PC-3 (cell line): ENCODE results near the gene SLC6A17. TPM values are rescaled to one million over a fixed set of nuclear protein-coding genes. Genes with fewer than 3 reads are reported as not detected.

Source experiments
- ATAC-seq: fragments of 200-7000 bp; cut with Tn5 transposase; 2 replicates; pipeline ENCODE4 v1.9.1; 2020; ENCODE audit warnings: mild to moderate bottlenecking, moderate library complexity
- BruUV-seq: library from RNA; stranded (reverse); fragments of 400-500 nt; replicated peaks from 2 replicates; lab custom pipeline; 2021; lab: Mats Ljungman, UMichigan
- CTCF ChIA-PET: fragments of 300-600 bp; sonication (Branson Sonifier 250); formaldehyde crosslinking; loops from one replicate; lab custom pipeline; 2022; ENCODE audit warnings: antibody characterized with exemption; lab: Charles Lee
- POLR2A ChIA-PET: fragments of 300-600 bp; sonication (Branson Sonifier 250); formaldehyde crosslinking; loops from one replicate; lab custom pipeline; 2022; ENCODE audit warnings: antibody characterized with exemption; ENCODE audit not compliant: unreplicated experiment; lab: Charles Lee
- DNase-seq: peaks from one replicate; pipeline ENCODE4 v3.0.0-alpha.2; 2015
- H2AFZ ChIP-seq: fragments of 300-600 bp; sonication (generic); 2 replicates; pipeline ENCODE4 v1.6.0; 2016; ENCODE audit warnings: antibody characterized with exemption, low read length
- H3F3A ChIP-seq: fragments of 300-600 bp; sonication (generic); one replicate; pipeline ENCODE4 v1.6.0; 2017; ENCODE audit warnings: antibody characterized with exemption, low read length, control low read depth, mild to moderate bottlenecking; ENCODE audit not compliant: unreplicated experiment
- H3K27ac ChIP-seq: fragments of 300-600 bp; sonication (generic); 2 replicates; pipeline ENCODE4 v1.5.1; 2016; ENCODE audit warnings: mild to moderate bottlenecking, low read length
- H3K27me3 ChIP-seq: fragments of 300-600 bp; sonication (generic); 2 replicates; pipeline ENCODE4 v1.6.1; 2016; ENCODE audit warnings: low read length, mixed read lengths
- H3K36me3 ChIP-seq: fragments of 300-600 bp; sonication (generic); 2 replicates; pipeline ENCODE4 v1.6.1; 2016; ENCODE audit warnings: low read depth, mixed run types, low read length, mixed read lengths
- H3K4me1 ChIP-seq: fragments of 300-600 bp; sonication (generic); 2 replicates; pipeline ENCODE4 v1.5.1; 2016; ENCODE audit warnings: low read length; ENCODE audit not compliant: insufficient read depth
- H3K4me2 ChIP-seq: fragments of 300-600 bp; sonication (generic); 2 replicates; pipeline ENCODE4 v1.6.0; 2016; ENCODE audit warnings: low read length
- H3K4me3 ChIP-seq: fragments of 300-600 bp; sonication (generic); 2 replicates; pipeline ENCODE4 v1.5.1; 2016; ENCODE audit warnings: mild to moderate bottlenecking, low read length, mixed read lengths
- H3K79me2 ChIP-seq: fragments of 300-600 bp; sonication (generic); 2 replicates; pipeline ENCODE4 v1.6.1; 2017; ENCODE audit warnings: low read length, mixed read lengths
- H3K9ac ChIP-seq: fragments of 300-600 bp; sonication (generic); 2 replicates; pipeline ENCODE4 v1.6.0; 2016; ENCODE audit warnings: mild to moderate bottlenecking, low read length
- H3K9me2 ChIP-seq: fragments of 300-600 bp; sonication (generic); replicated peaks from 2 replicates; pipeline ENCODE4 v1.6.1; 2016; ENCODE audit warnings: mixed run types, low read length, mixed read lengths
- H3K9me3 ChIP-seq: fragments of 300-600 bp; sonication (generic); 2 replicates; pipeline ENCODE4 v1.6.1; 2016; ENCODE audit warnings: low read length, mixed read lengths
- H4K20me1 ChIP-seq: fragments of 300-600 bp; sonication (generic); 2 replicates; pipeline ENCODE4 v1.6.1; 2016; ENCODE audit warnings: low read length, mixed read lengths
- CTCF ChIP-seq: fragments of 300-600 bp; sonication (generic); conservative IDR thresholded peaks from 2 replicates; pipeline ENCODE4 v1.5.1; 2017; ENCODE audit warnings: antibody characterized with exemption, low read depth, mild to moderate bottlenecking, low read length
- EZH2 ChIP-seq: fragments of 300-600 bp; sonication (generic); IDR thresholded peaks from one replicate; pipeline ENCODE4 v1.6.1; 2017; ENCODE audit warnings: antibody characterized with exemption, mild to moderate bottlenecking, low read length; ENCODE audit not compliant: unreplicated experiment
- EZH2phosphoT487 ChIP-seq: fragments of 300-600 bp; sonication (generic); IDR thresholded peaks from 2 replicates; pipeline ENCODE4 v1.6.1; 2018; ENCODE audit warnings: mild to moderate bottlenecking, antibody characterized with exemption, low read length, borderline replicate concordance
- intact Hi-C: fragments of 100-400 bp; cut with micrococcal nuclease; formaldehyde crosslinking; loops from 2 replicates; pipeline ENCODE4 v1.9.0; 2023
- total RNA-seq: library from RNA; depleted of rRNA; stranded (reverse); fragments of >200 nt; gene quantifications from 2 replicates; pipeline ENCODE4 v1.2.3, GENCODE V29; 2014

SLC6A17 gene
- total RNA-seq, 1 experiment from 2014 or later = not detected

- H3K27ac ChIP-seq = no peak overlapping the region
- no peak for ATAC-seq
- no peaks in the 10 kb centered on the region for H3K36me3 ChIP-seq
- H2AFZ ChIP-seq = no peak overlapping the region
- ChIA-PET CTCF (no interaction called here), POLR2A (interaction anchor here (0.6 kb wide), 1 partner anchor 76 kb away, joined by 3 read pairs; no protein-coding TSS in a partner anchor)
- H3K9ac ChIP-seq = no peak overlapping the region
- H3F3A ChIP-seq = no peaks in the 10 kb centered on the region
- no peaks in the 10 kb centered on the region for H3K79me2 ChIP-seq
- H3K4me1 ChIP-seq = peaks cover 29% of the 10 kb centered on the region; the same call in 1 of the 2 replicates
- no peak overlapping the region for H3K4me2 ChIP-seq
- H4K20me1 ChIP-seq = no peaks in the 10 kb centered on the region; the same call in 1 of the 2 replicates
- TF ChIP-seq CTCF (no peak), EZH2phosphoT487 (no peak), EZH2 (no peak)
- H3K27me3 ChIP-seq = no peaks in the 10 kb centered on the region
- no TSS peak for BruUV-seq
- intact Hi-C loops = no loop called here
- DNase-seq = no peak
- H3K9me2 ChIP-seq = no peaks in the 10 kb centered on the region
- no peak overlapping the region for H3K4me3 ChIP-seq
- H3K9me3 ChIP-seq = no peaks in the 10 kb centered on the region
Observed at GRCh38 chr1:110215621-110216515, 65.6 kb downstream of the SLC6A17 start.

GRCh38 chr1:110216844-110217444 is 66.7 kb downstream of the SLC6A17 start:
- no peaks in the 10 kb centered on the region for H3K79me2 ChIP-seq
- no peak overlapping the region for H3K4me2 ChIP-seq
- DNase-seq (no peak), ATAC-seq (no peak)
- peaks cover 23% of the 10 kb centered on the region; the same call in 1 of the 2 replicates for H3K4me1 ChIP-seq
- no TSS peak for BruUV-seq
- no peaks in the 10 kb centered on the region for H3K27me3 ChIP-seq
- no peak overlapping the region for H3K4me3 ChIP-seq
- no peak overlapping the region for H2AFZ ChIP-seq
- POLR2A ChIA-PET = interaction anchor here (0.6 kb wide), 1 partner anchor 75 kb away, joined by 3 read pairs; no protein-coding TSS in a partner anchor
- CTCF ChIA-PET = no interaction called here
- intact Hi-C loops = no loop called here
- H3K36me3 ChIP-seq = no peaks in the 10 kb centered on the region
- no peaks in the 10 kb centered on the region for H3F3A ChIP-seq
- no peaks in the 10 kb centered on the region for H3K9me3 ChIP-seq
- H4K20me1 ChIP-seq = no peaks in the 10 kb centered on the region; the same call in 1 of the 2 replicates
- no peak overlapping the region for H3K9ac ChIP-seq
- no peaks in the 10 kb centered on the region for H3K9me2 ChIP-seq
- TF ChIP-seq CTCF = no peak
- TF ChIP-seq EZH2phosphoT487 = no peak
- no peak for TF ChIP-seq EZH2
- no peak overlapping the region for H3K27ac ChIP-seq
